ENCODE data around the gene PGGHG.

Gene PGGHG

DNA sequence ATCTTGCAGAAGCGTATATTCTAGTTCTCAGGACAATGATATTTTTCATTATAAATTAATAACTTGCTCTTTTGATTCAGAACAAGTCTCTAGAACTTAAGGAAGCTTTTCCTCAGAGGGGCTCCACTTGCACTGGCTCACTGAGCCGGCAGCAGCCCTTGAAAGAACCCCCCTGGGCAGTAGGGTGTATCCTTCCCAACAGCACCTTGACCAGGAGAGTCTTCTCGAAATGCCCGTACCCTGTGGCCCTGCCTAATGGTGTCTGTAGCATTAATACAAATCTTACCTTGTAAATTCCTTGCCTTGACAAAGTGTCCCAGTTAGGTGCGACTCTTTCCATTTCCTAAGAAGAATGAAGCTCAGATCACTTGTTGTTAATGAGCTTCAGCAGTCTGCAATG lies 38.7 kb upstream of the PGGHG start:
- no peak for TF ChIP-seq CTCF (IDR thresholded peaks at IDR 0.05)
- Histone ChIP-seq H3K27me3 (no peaks in the 10 kb centered on the region), H3K4me3 (ENCODE audit: low read depth in 1 of 2, low read length in 1 of 2) (no peak overlapping the region), H3K4me1 (ENCODE audit: control insufficient read depth in 1 of 2, insufficient read depth in 1 of 2, low read depth in 1 of 2, low read length in 1 of 2) (peaks cover 0 to 6% of the 10 kb centered on the region in 2 experiments), H3K36me3 (peaks cover 83% of the 10 kb centered on the region), H3K27ac (peak overlapping the region; percentile 53), H3K9me3 (no peaks in the 10 kb centered on the region)

DNA sequence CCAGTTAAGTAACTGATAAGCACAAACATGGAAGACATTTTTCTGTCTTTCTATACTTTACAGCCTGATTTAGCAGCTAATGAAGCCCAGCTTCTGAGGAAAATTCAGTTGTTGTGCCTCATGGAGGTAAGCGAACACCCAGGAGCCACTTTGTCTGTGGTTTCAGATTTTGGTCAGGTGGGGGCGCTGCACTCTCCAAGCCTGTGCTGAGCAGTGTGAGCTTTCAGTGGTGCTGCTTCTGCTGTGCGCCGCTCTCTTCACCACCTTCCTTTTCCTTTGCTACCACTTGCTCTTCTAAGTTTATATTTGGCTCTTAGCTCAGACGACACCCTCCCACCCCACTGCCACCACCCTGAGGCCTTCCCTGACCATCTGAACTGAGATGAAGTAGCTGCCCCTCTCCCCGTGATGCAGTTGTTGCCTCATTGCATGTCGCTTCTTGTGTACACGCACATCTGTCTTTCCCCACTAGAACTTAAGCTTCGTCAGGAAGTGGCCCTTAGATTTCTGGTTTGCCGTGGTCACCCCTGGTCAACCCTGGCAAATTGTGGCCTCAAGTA lies 38.1 kb upstream of the PGGHG start:
- Histone ChIP-seq H3K4me1 (ENCODE audit: control insufficient read depth in 1 of 2, insufficient read depth in 1 of 2, low read depth in 1 of 2, low read length in 1 of 2) (peaks cover 0 to 6% of the 10 kb centered on the region in 2 experiments), H3K4me3 (ENCODE audit: low read depth in 1 of 2, low read length in 1 of 2) (no peak overlapping the region), H3K9me3 (no peaks in the 10 kb centered on the region), H3K27me3 (no peaks in the 10 kb centered on the region), H3K36me3 (peaks cover 78% of the 10 kb centered on the region), H3K27ac (peak overlapping the region; percentile 53)
- TF ChIP-seq CTCF (IDR thresholded peaks at IDR 0.05) = peak; percentile 84

- Histone ChIP-seq H3K4me1 (ENCODE audit: control insufficient read depth in 1 of 2, insufficient read depth in 1 of 2, low read depth in 1 of 2, low read length in 1 of 2) (peaks cover 0 to 6% of the 10 kb centered on the region in 2 experiments), H3K36me3 (peaks cover 70% of the 10 kb centered on the region), H3K27ac (peak overlapping the region; percentile 12), H3K9me3 (no peaks in the 10 kb centered on the region), H3K4me3 (ENCODE audit: low read depth in 1 of 2, low read length in 1 of 2) (no peak overlapping the region), H3K27me3 (no peaks in the 10 kb centered on the region)
- no peak for TF ChIP-seq CTCF (IDR thresholded peaks at IDR 0.05)
Observed at GRCh38 chr11:251550-251949, 37.4 kb upstream of the PGGHG start.

GRCh38 chr11:252666-253065 lies 36.3 kb upstream of the PGGHG start:
- Histone ChIP-seq H3K27me3 (no peaks in the 10 kb centered on the region), H3K4me1 (ENCODE audit: control insufficient read depth in 1 of 2, insufficient read depth in 1 of 2, low read depth in 1 of 2, low read length in 1 of 2) (peaks cover 0 to 6% of the 10 kb centered on the region in 2 experiments), H3K9me3 (no peaks in the 10 kb centered on the region), H3K27ac (no peak overlapping the region), H3K4me3 (ENCODE audit: low read depth in 1 of 2, low read length in 1 of 2) (no peak overlapping the region), H3K36me3 (peaks cover 59% of the 10 kb centered on the region)
- TF ChIP-seq CTCF (IDR thresholded peaks at IDR 0.05) = no peak

DNA sequence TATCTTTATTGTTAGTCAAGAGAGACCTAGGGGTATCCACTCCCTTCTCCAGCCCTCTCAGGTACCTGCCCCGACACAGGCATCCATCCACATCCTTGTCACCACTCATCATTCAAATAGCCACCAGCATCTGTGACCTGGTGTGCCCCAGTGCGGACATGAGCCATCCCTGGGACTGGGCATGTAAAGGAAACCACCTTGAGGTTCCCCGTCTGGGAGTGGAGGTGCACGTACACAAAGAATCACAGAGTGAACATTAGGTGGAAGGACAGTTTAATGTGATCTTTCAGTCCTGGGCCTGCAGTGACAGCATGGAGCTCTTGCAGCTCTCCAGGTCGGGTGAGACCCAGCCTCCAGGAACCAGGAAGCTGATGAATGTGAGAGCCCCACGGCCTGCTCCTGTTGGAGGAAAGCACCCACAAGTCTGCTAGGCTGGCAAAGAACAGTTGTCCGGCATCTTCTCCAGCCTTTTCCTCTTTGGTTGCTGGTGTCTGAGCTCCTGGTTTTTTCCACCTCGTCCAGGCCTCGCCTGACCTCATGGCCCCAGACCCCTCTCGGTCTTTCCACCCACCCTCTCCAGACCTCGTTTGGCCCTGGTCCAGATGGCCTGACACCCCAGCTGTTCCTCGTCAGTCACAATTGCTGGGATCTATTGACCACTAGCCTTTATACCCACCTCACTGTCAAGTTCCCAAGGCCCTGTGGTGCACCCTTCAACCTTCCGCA lies 35.6 kb upstream of the PGGHG start:
- no peak for TF ChIP-seq CTCF (IDR thresholded peaks at IDR 0.05)
- H3K4me3 ChIP-seq (ENCODE audit: low read depth in 1 of 2, low read length in 1 of 2) = no peak overlapping the region
- no peaks in the 10 kb centered on the region for H3K27me3 ChIP-seq
- H3K4me1 ChIP-seq (ENCODE audit: control insufficient read depth in 1 of 2, insufficient read depth in 1 of 2, low read depth in 1 of 2, low read length in 1 of 2) = peaks cover 0 to 6% of the 10 kb centered on the region in 2 experiments
- H3K27ac ChIP-seq = peak overlapping the region; percentile 8
- peaks cover 53% of the 10 kb centered on the region for H3K36me3 ChIP-seq
- no peaks in the 10 kb centered on the region for H3K9me3 ChIP-seq

All from neutrophil (primary cell).